Activated T-cell treated with anti-CD3 and anti-CD28 coated beads for 48 hours (primary cell): Measurements from ENCODE around the gene TSGA10IP.
"Not testable (repeated sequence)": the region's sequence is repeated elsewhere in the genome, so short reads cannot be mapped to it uniquely, and the experiment has no call there.

ENCODE experiments used
- DNase-seq: peaks from one replicate; pipeline ENCODE4 v3.0.0-alpha.2; 2020; ENCODE audit warnings: low read depth

The TSGA10IP gene

GRCh38 chr11:65947603-65948125 is 2.4 kb downstream of the TSGA10IP start:
- no peak for DNase-seq

- DNase-seq: not testable (repeated sequence)
Measured at GRCh38 chr11:65950711-65951110, 5.4 kb downstream of the TSGA10IP start.

- not testable (repeated sequence) for DNase-seq
Measured at GRCh38 chr11:65951641-65952040, 6.4 kb downstream of the TSGA10IP start.

GRCh38 chr11:65952052-65952521 is 6.8 kb downstream of the TSGA10IP start:
- DNase-seq: no peak

DNA sequence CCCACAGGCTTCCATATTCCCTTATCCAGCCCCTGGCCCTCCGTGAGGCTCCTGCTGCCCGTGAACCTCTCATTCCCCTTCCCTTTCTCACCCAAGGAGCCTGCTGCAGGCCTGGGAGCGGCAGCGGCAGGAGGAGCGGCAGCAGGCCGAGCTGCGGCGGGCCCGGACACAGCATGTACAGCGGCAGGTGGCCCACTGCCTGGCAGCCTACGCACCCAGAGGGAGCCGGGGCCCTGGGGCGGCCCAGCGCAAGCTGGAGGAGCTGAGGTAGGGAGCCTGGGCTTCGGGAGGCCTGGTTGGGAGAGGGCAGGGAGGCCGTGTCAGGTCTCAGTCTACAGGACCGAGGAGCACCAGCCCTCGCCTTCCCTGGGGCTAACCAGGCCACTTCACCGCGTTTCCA is 8.2 kb downstream of the TSGA10IP start:
- no peak for DNase-seq

DNA sequence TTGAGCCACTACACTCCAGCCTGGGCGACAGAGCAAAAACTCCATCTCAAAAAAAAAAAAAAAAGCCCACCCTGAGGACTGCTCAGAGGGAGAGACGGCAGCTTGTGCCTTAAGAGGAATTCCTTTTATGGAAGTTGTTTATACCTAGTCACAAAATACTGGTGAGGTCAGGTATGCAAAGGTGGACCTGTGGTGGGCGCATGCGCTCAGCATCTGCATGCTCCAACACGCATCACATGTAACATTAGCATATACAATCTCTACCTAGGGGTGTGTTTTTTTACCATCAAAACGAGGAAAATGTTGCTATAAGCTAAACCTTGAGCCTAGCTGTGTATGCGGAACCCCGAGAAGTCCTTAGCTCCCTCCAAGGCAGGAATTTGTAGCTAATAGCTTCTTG is 9.5 kb downstream of the TSGA10IP start:
- DNase-seq: no peak

DNA sequence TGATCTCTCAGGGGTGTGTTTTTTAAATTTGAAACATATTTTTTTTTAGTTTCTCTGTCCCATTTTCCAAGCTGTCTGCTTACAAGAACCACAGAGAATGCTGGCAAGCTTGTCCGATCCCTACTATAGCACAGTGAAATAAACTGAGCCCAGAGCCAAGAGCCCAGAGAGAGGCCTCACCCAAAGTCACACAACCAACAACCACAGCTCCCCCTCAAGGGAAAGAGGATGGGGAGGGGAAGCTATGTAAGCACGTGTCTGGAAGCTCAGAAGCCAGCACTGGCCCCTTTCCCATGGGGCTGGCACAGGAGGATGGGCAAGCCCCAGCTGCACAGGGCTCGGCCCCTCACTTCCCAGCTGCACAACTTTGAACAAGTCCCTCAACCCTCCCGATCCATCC is 13.0 kb downstream of the TSGA10IP start:
- no peak for DNase-seq

DNA sequence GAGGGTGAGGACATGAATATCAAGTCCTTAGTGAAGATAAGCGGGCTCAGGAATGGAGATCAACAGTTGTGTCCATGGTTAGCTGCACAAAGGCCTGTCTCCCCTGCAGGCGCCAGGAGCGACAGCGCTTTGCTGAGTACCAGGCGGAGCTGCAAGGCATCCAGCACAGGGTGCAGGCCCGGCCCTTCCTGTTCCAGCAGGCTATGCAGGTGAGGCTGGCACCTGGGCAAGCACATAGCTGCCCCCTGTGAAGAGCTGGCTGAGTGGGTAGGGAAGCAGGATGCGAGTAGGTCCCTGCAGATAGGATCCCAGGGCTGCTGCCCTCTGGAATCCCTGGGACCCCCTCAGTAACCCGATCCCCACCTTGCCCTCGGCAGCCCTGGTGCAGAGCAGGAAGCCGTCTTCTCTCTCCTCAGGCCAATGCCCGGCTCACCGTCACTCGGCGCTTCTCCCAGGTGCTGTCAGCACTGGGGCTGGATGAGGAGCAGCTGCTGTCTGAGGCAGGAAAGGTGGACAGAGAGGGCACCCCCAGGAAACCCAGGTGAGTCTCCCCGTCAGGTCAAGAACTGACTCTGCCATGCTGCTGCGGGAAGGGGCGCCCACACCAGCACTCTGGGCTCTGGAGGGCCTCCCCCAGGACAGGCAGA is 13.6 kb downstream of the TSGA10IP start:
- DNase-seq: no peak

DNA sequence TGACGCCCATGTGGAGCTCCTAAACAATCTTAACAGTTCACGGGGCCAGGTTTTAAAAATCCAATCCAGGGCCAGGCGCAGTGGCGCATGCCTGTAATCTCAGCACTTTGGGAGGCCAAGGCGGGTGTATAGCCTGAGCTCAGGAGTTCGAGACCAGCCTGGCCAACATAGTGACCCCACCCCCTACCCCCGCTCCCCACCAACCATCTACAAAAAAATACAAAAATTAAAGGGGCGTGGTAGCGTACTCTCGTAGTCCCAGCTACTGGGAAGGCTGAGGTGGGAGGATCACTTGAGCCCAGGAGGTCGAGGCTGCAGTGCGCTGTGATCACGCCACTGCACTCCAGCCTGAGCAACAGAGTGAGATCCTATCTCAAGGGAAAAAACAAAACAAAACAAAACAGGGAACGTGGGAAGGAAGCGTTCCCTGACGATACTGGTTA is 15.6 kb downstream of the TSGA10IP start:
- DNase-seq: no peak

GRCh38 chr11:65961267-65962140 is 16.2 kb downstream of the TSGA10IP start, which contains the start of gene SART1:
TSS of gene SART1 (plus strand) at chr11:65961734. CDS start at chr11:65961781, 47 bp downstream.
- DNase-seq: peak; percentile 92

DNA sequence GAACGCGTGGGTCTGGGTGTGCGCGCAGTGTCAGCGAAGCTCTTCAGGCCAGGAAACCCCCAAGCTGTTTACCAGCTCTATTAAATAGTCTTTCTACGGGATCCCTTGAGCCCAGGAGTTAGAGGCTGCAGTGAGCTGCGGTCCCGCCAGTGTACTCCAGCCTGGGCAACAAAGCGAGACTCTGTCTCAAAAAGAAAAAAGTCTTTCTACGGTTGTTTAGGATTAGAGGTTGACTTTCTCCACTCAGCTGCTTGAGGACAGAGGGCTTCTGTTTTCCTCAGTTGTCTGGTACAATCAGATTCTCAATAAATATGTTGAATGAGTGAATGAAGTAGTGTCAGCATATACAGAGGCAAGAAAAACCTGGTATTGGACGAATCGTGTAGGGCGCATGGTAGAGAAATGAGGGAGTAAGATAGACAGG is 16.9 kb downstream of the TSGA10IP start:
- no peak for DNase-seq

DNA sequence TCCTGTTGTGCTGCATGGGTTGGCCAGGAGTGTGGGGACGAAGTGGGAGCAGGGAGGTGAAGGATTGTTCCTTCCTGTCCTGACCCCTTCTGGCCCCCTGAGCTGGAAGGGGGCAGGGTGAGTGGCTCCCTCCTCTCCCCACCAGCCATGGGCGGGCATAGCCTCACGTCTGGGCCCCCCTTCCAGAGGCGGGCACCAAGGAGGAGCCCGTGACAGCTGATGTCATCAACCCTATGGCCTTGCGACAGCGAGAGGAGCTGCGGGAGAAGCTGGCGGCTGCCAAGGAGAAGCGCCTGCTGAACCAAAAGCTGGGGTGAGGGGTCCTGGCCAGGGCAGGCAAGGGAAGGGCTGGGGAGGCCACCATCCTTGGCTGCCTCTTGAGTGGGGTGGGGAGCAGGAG is 19.6 kb downstream of the TSGA10IP start:
- no peak for DNase-seq

DNA sequence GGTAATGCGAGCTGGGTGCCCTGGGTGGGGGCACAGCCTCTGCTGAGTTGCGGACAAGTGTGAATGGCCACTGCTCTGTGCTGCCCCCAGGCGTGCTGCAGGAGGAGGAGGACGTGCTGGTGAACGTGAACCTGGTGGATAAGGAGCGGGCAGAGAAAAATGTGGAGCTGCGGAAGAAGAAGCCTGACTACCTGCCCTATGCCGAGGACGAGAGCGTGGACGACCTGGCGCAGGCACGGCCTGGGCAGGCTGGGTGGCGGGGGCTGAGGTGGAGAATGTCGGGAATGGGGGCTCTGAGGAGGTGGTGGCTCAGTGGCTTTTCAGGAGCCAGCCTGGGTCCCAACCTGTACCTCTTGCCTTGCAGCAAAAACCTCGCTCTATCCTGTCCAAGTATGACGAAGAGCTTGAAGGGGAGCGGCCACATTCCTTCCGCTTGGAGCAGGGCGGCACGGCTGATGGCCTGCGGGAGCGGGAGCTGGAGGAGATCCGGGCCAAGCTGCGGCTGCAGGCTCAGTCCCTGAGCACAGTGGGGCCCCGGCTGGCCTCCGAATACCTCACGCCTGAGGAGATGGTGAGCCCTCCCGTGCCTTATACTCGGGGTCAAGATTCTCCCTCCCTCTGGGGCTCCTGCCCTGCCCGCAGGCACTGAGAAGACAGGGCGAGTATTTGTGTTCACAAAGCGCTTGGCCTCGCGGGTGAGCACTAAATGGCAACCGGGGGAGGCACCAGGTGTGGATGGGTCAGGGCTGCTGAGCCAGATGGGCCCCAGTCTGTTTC is 20.9 kb downstream of the TSGA10IP start:
- no peak for DNase-seq

GRCh38 chr11:65967329-65967934 is 22.2 kb downstream of the TSGA10IP start:
- no peak for DNase-seq

GRCh38 chr11:65968600-65969482 is 23.6 kb downstream of the TSGA10IP start:
- DNase-seq: no peak

DNA sequence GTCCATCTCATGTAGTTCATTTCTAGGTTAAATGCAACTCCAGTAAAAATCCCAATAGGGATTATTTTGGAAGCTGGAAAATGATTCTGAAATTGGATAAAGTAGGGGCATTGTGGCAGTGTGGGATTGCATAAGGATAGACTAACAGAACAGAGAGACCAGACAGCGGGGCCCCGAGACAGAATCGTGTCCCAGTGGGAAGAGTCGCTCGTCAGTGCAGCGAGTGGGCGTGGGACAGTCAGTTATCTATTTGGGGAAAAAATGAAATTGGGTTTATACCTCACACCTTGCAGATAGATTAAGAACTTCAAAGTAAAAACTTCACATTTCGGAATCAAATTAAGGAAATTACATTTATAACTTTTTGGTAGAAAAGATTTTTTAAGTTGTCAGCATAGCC is 26.8 kb downstream of the TSGA10IP start:
- no peak for DNase-seq

- no peak for DNase-seq
Measured at GRCh38 chr11:65973439-65974110, 28.3 kb downstream of the TSGA10IP start.

DNA sequence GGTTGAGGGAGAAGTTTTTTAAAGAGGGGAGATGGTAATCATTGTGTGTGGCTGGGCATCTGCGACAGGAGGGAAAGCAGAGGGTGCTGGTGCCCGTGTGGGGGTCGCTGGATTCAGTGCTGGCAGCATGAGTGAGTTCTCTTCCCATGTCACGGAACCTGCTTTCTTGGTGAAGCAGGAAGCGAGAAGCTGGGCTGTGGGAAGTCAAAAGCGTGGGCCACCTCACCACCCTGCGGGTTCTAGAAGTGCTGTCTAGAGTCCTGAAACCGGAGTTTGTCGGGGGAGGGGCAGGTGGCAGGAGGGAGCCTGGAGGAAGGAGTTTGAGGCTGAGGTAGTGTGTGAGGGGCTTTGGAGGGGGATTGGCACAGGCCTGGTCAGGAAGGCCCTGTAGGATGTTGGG is 30.5 kb downstream of the TSGA10IP start:
- DNase-seq: no peak

- no peak for DNase-seq
Measured at GRCh38 chr11:65976216-65977176, 31.2 kb downstream of the TSGA10IP start.
